H9 (cell line): ENCODE measurements around the gene GRIK1. TPM values are rescaled to one million over a fixed set of nuclear protein-coding genes. Genes with fewer than 3 reads are reported as not detected.

Experiments
- DNase-seq: peaks from one replicate; pipeline ENCODE4 v3.0.0-alpha.2; 2017
- H2AFZ ChIP-seq: one replicate; pipeline ENCODE4 v1.6.1; 2013; ENCODE audit warnings: mild to moderate bottlenecking, low read length, control low read depth, moderate library complexity
- H2AK5ac ChIP-seq: 2 replicates; pipeline ENCODE4 v1.6.1; 2013; ENCODE audit warnings: low read length, control low read depth, mixed read lengths; ENCODE audit not compliant: insufficient read length
- H2BK120ac ChIP-seq: one replicate; pipeline ENCODE4 v1.6.1; 2013; ENCODE audit warnings: low read depth, mild to moderate bottlenecking, low read length, control low read depth, inconsistent platforms; ENCODE audit not compliant: poor library complexity, severe bottlenecking
- H2BK12ac ChIP-seq: 2 replicates; pipeline ENCODE4 v1.6.1; 2013; ENCODE audit warnings: low read length, control low read depth, mixed read lengths, low read depth; ENCODE audit not compliant: insufficient read length
- H2BK15ac ChIP-seq: 2 replicates; pipeline ENCODE4 v1.6.1; 2013; ENCODE audit warnings: low read depth, low read length, control low read depth
- H2BK20ac ChIP-seq: one replicate; pipeline ENCODE4 v1.6.1; 2013; ENCODE audit warnings: low read depth, mild to moderate bottlenecking, low read length, control low read depth, inconsistent platforms; ENCODE audit not compliant: poor library complexity, severe bottlenecking
- H2BK5ac ChIP-seq: 2 replicates; pipeline ENCODE4 v1.6.1; 2013; ENCODE audit warnings: low read length, control low read depth, mixed read lengths; ENCODE audit not compliant: insufficient read length
- H3K14ac ChIP-seq: 2 replicates; pipeline ENCODE4 v1.6.1; 2013; ENCODE audit warnings: low read length, control low read depth; ENCODE audit not compliant: insufficient read depth
- H3K18ac ChIP-seq: 2 replicates; pipeline ENCODE4 v1.6.1; 2013; ENCODE audit warnings: low read depth, mild to moderate bottlenecking, mixed read lengths, low read length, control low read depth; ENCODE audit not compliant: insufficient read length
- H3K23ac ChIP-seq: 2 replicates; pipeline ENCODE4 v1.6.1; 2013; ENCODE audit warnings: low read length, control low read depth, mixed read lengths, low read depth; ENCODE audit not compliant: insufficient read length
- H3K23me2 ChIP-seq: 2 replicates; pipeline ENCODE4 v1.6.1; 2013; ENCODE audit warnings: low read depth, mild to moderate bottlenecking, mixed read lengths, low read length, control low read depth; ENCODE audit not compliant: insufficient read length, poor library complexity, severe bottlenecking
- H3K27ac ChIP-seq: 2 replicates; pipeline ENCODE4 v1.5.1; 2013; ENCODE audit warnings: low read length, control low read depth, mixed read lengths, low read depth; ENCODE audit not compliant: insufficient read length
- H3K27me3 ChIP-seq: 2 replicates; pipeline ENCODE4 v1.6.1; 2013; ENCODE audit warnings: low read length, control low read depth, inconsistent platforms; ENCODE audit not compliant: insufficient read depth
- H3K4ac ChIP-seq: 2 replicates; pipeline ENCODE4 v1.6.1; 2013; ENCODE audit warnings: low read depth, mild to moderate bottlenecking, control low read depth, inconsistent platforms, low read length, moderate library complexity
- H3K4me1 ChIP-seq: 2 replicates; pipeline ENCODE4 v1.6.1; 2013; ENCODE audit warnings: low read length, control low read depth, inconsistent platforms; ENCODE audit not compliant: insufficient read depth
- H3K4me2 ChIP-seq: 2 replicates; pipeline ENCODE4 v1.6.1; 2013; ENCODE audit warnings: low read length, control low read depth, mixed read lengths; ENCODE audit not compliant: insufficient read length, insufficient read depth
- H3K56ac ChIP-seq: 2 replicates; pipeline ENCODE4 v1.6.1; 2013; ENCODE audit warnings: low read depth, mild to moderate bottlenecking, mixed read lengths, low read length, control low read depth; ENCODE audit not compliant: insufficient read length
- H3K79me1 ChIP-seq: 2 replicates; pipeline ENCODE4 v1.6.1; 2013; ENCODE audit warnings: low read depth, mild to moderate bottlenecking, moderate library complexity, low read length, control low read depth, inconsistent platforms; ENCODE audit not compliant: insufficient read depth, poor library complexity, severe bottlenecking
- H3K79me2 ChIP-seq: 2 replicates; pipeline ENCODE4 v1.6.1; 2013; ENCODE audit warnings: low read length, control low read depth, inconsistent platforms; ENCODE audit not compliant: insufficient read depth
- H3K9ac ChIP-seq: 2 replicates; pipeline ENCODE4 v1.6.1; 2013; ENCODE audit warnings: low read length, control low read depth, mixed read lengths; ENCODE audit not compliant: insufficient read length; ENCODE audit errors: extremely low read depth
- H3K9me3 ChIP-seq: one replicate; pipeline ENCODE4 v1.6.1; 2013; ENCODE audit warnings: low read depth, low read length, inconsistent platforms; ENCODE audit not compliant: control insufficient read depth
- H3T11ph ChIP-seq: one replicate; pipeline ENCODE4 v1.6.1; 2013; ENCODE audit warnings: mild to moderate bottlenecking, low read length, control low read depth, inconsistent platforms
- H4K20me1 ChIP-seq: one replicate; pipeline ENCODE4 v1.6.1; 2013; ENCODE audit not compliant: control insufficient read depth, insufficient read length, insufficient read depth
- H4K5ac ChIP-seq: 2 replicates; pipeline ENCODE4 v1.6.1; 2013; ENCODE audit warnings: low read depth, mild to moderate bottlenecking, mixed read lengths, low read length, control low read depth; ENCODE audit not compliant: insufficient read length
- H4K8ac ChIP-seq: replicated peaks from 2 replicates; pipeline ENCODE4 v1.6.1; 2013; ENCODE audit warnings: low read length, control low read depth, mixed read lengths, low read depth; ENCODE audit not compliant: insufficient read length
- H4K91ac ChIP-seq: 2 replicates; pipeline ENCODE4 v1.6.1; 2013; ENCODE audit warnings: low read depth, mild to moderate bottlenecking, moderate library complexity, mixed read lengths, low read length, control low read depth; ENCODE audit not compliant: insufficient read length
- H3K27ac Mint-ChIP-seq, 3 experiments: 2 replicates in 2 of 3; 3 replicates in 1 of 3; pipeline ENCODE4 v1.8.0; 2020 to 2021; ENCODE audit warnings: mixed read lengths in 3 of 3, mild to moderate bottlenecking in 1 of 3, moderate library complexity in 1 of 3
- H3K27me3 Mint-ChIP-seq: 2 replicates; pipeline ENCODE4 v1.8.0; 2021; ENCODE audit warnings: low read depth, mild to moderate bottlenecking, moderate library complexity, mixed read lengths
- H3K36me3 Mint-ChIP-seq, 3 experiments: 2 replicates in 2 of 3; 3 replicates in 1 of 3; pipeline ENCODE4 v1.8.0; 2020 to 2021; ENCODE audit warnings: low read depth in 3 of 3, mixed read lengths in 3 of 3; ENCODE audit not compliant: insufficient read depth in 1 of 3
- H3K4me1 Mint-ChIP-seq, 2 experiments: 2 replicates each; pipeline ENCODE4 v1.8.0; 2020; ENCODE audit warnings: mixed read lengths in 2 of 2
- H3K4me3 Mint-ChIP-seq, 2 experiments: 2 replicates in 1 of 2; 3 replicates in 1 of 2; pipeline ENCODE4 v1.8.0; 2020 to 2021; ENCODE audit warnings: mild to moderate bottlenecking in 2 of 2, mixed read lengths in 2 of 2, moderate library complexity in 1 of 2
- H3K9me3 Mint-ChIP-seq, 2 experiments: 2 replicates in 1 of 2; 3 replicates in 1 of 2; pipeline ENCODE4 v1.8.0; 2020; ENCODE audit warnings: mild to moderate bottlenecking in 2 of 2, mixed read lengths in 2 of 2, moderate library complexity in 1 of 2
- CTCF ChIP-seq: fragments of 200-600 bp; sonication (generic); conservative IDR thresholded peaks from 3 replicates; pipeline ENCODE4 v1.8.0; 2021; ENCODE audit warnings: antibody characterized with exemption, mild to moderate bottlenecking
- WGBS: extraction: QIAGEN DNeasy Blood & Tissue Kit; methylation state at CpG from one replicate; pipeline ENCODE4 v1.1.7; 2013; ENCODE audit warnings: missing lambda C conversion rate, low lambda C conversion rate, mixed read lengths; ENCODE audit not compliant: insufficient read length; ENCODE audit errors: extremely low coverage; 5-methylcytosine and 5-hydroxymethylcytosine counted together
- total RNA-seq: library from RNA; stranded (reverse); gene quantifications from 2 replicates; pipeline ENCODE4 v1.2.1, GENCODE V29; 2021

GRIK1 gene
- total RNA-seq, 1 experiment from 2014 or later: not detected

- no peaks in the 10 kb centered on the region for H3K79me1 ChIP-seq
- Mint-ChIP-seq H3K27ac (peak overlapping the region in 1 of 3 experiments; percentile 28; a peak in 1 of 7 replicates), H3K36me3 (no peaks in the 10 kb centered on the region; a peak in 1 of 7 replicates), H3K4me3 (no peak overlapping the region), H3K4me1 (peaks cover 16 to 25% of the 10 kb centered on the region in 2 experiments), H3K9me3 (no peaks in the 10 kb centered on the region; a peak in 1 of 5 replicates), H3K27me3 (no peaks in the 10 kb centered on the region)
- H3K27me3 ChIP-seq: no peaks in the 10 kb centered on the region
- no peak overlapping the region for H2AK5ac ChIP-seq
- H2BK5ac ChIP-seq: no peak overlapping the region
- H3K27ac ChIP-seq: no peak overlapping the region
- no peak overlapping the region for H3K4ac ChIP-seq
- no peak overlapping the region for H3T11ph ChIP-seq
- no peak overlapping the region for H2BK15ac ChIP-seq
- no peak for TF ChIP-seq CTCF
- H3K4me1 ChIP-seq: no peaks in the 10 kb centered on the region; the same call in 1 of the 2 replicates
- H4K91ac ChIP-seq: no peak overlapping the region
- H3K14ac ChIP-seq: no peak overlapping the region
- H3K4me2 ChIP-seq: no peak overlapping the region
- no peak overlapping the region for H3K18ac ChIP-seq
- H3K79me2 ChIP-seq: no peaks in the 10 kb centered on the region
- no peak overlapping the region for H2BK12ac ChIP-seq
- no peak overlapping the region for H3K23ac ChIP-seq
- no peak overlapping the region for H4K8ac ChIP-seq
- WGBS: no CpG with 5 or more reads among the region's 8 CpGs
- H2BK120ac ChIP-seq: no peak overlapping the region
- no peak overlapping the region for H2BK20ac ChIP-seq
- no peak for DNase-seq
- no peak overlapping the region for H3K56ac ChIP-seq
- no peaks in the 10 kb centered on the region for H4K20me1 ChIP-seq
- H2AFZ ChIP-seq: no peak overlapping the region
- no peaks in the 10 kb centered on the region for H3K9me3 ChIP-seq
- H3K9ac ChIP-seq: no peak overlapping the region
- no peak overlapping the region for H4K5ac ChIP-seq
- no peaks in the 10 kb centered on the region for H3K23me2 ChIP-seq
These were observed 191.2 kb downstream of the GRIK1 start for GRCh38 chr21:29748391-29749167.
